Thymus (tissue), 11 donors: ENCODE results near the gene MKRN1. TPM values are rescaled to one million over a fixed set of nuclear protein-coding genes. Genes with fewer than 3 reads are reported as not detected.
"Not testable (repeated sequence)": the region's sequence is repeated elsewhere in the genome, so short reads cannot be mapped to it uniquely, and the experiment has no call there.

Experiments
- DNase-seq, 9 donors: peaks; one replicate each; pipeline ENCODE4 v3.0.0-alpha.2; 2013; ENCODE audit warnings: low spot score in 9 of 9, low read depth in 6 of 9, missing footprints in 1 of 9
- H3K27ac ChIP-seq, 2 donors: one replicate each; pipeline ENCODE4 v1.5.1; 2013; ENCODE audit warnings: control low read depth in 1 of 2, low read depth in 1 of 2, low read length in 1 of 2, mild to moderate bottlenecking in 1 of 2, moderate library complexity in 1 of 2
- H3K27me3 ChIP-seq, 2 donors: one replicate each; pipeline ENCODE4 v1.5.1; 2013; ENCODE audit warnings: low read length in 1 of 2; ENCODE audit not compliant: control insufficient read depth in 2 of 2, insufficient read depth in 1 of 2
- H3K36me3 ChIP-seq, 2 donors: one replicate each; pipeline ENCODE4 v1.5.1; 2013; ENCODE audit warnings: low read length in 1 of 2, mild to moderate bottlenecking in 1 of 2, moderate library complexity in 1 of 2; ENCODE audit not compliant: control insufficient read depth in 2 of 2, insufficient read depth in 2 of 2
- H3K4me1 ChIP-seq, 2 donors: one replicate each; pipeline ENCODE4 v1.5.1; 2013; ENCODE audit warnings: low read length in 2 of 2; ENCODE audit not compliant: control insufficient read depth in 2 of 2, insufficient read depth in 2 of 2
- H3K4me3 ChIP-seq, 2 donors: one replicate each; pipeline ENCODE4 v1.5.1; 2013; ENCODE audit warnings: low read length in 2 of 2, control low read depth in 1 of 2, mild to moderate bottlenecking in 1 of 2
- H3K9me3 ChIP-seq, 2 donors: one replicate each; pipeline ENCODE4 v1.5.1; 2013; ENCODE audit warnings: low read length in 1 of 2, mild to moderate bottlenecking in 1 of 2; ENCODE audit not compliant: control insufficient read depth in 2 of 2, insufficient read depth in 1 of 2
- WGBS: extraction: QIAGEN DNeasy Blood & Tissue Kit; methylation state at CpG from one replicate; pipeline ENCODE4 v1.1.7; 2013; 5-methylcytosine and 5-hydroxymethylcytosine counted together
- polyA plus RNA-seq: library from polyadenylated mRNA; stranded (reverse); fragments of 200-250 nt; gene quantifications from one replicate; pipeline ENCODE4 v1.2.3, GENCODE V29; 2013
- total RNA-seq: library from RNA; stranded (reverse); fragments of 120-200 nt; gene quantifications from one replicate; pipeline ENCODE4 v1.2.4, GENCODE V29; 2013
- donor health status: healthy.

MKRN1 gene
- total and polyA plus RNA-seq, 2 donors = 54.4 to 64.8 TPM

DNA sequence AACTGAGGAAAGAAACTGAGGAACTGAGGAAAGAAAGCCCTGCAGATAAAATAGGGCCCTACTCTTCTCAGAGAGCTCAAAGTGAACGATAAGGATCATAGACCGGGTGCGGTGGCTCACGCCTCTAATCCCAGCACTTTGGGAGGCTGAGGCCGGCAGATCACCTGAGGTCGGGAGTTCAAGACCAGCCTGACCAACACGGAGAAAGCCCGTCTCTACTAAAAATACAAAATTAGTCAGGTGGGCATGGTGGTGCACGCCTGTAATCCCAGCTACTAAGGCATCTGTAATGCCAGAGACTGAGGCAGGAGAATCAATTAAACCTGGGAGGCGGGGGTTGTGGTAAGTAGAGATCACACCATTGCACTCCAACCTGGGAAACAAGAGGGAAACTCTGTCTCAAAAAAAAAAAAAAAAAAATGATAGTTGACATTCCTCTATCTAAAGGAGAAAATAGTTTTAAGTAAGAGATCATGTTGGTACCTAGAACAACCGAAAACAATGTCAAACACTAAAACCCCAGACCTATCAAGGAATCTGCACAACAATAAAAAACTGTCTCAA, 2.5 kb downstream of the MKRN1 start:
- no peak overlapping the region for H3K27ac ChIP-seq
- no peaks in the 10 kb centered on the region for H3K36me3 ChIP-seq
- H3K27me3 ChIP-seq = no peaks in the 10 kb centered on the region
- no peaks in the 10 kb centered on the region for H3K9me3 ChIP-seq
- no peak overlapping the region for H3K4me3 ChIP-seq
- H3K4me1 ChIP-seq = peaks cover 5 to 14% of the 10 kb centered on the region in 2 donors
- DNase-seq = no peak
- 96% methylated on average over 11 of the region's 11 CpGs for WGBS

DNA sequence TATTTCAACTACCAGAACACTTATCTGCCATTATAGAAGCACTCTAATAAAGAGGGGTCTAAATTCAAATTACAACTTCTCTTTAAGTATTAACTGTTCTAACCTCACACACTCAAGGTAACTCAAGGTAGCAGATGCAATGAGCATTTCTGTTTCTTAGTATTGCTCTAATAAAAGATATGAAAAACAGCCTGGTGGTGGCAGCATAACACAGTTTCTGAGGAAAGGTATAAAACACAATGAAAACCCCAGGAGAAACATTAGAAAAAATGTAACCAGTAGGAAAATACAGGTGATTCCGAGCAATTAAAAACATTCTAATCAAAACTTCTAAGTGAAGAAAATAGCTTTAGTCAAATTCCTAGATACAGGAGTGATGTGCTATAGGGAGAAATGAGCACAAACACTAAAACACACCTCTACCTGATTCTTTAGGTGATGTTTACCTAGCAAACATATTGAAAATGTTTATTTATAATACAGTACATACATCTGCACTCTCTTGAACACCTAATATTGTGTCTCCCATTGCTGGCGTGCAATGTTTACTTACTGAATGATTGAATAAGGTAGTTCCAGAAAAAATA, 3.5 kb downstream of the MKRN1 start:
- H3K36me3 ChIP-seq = peaks cover 8 to 9% of the 10 kb centered on the region in 2 donors
- 77% methylated on average over 2 of the region's 2 CpGs for WGBS
- H3K27ac ChIP-seq = no peak overlapping the region
- H3K4me3 ChIP-seq = no peak overlapping the region
- H3K4me1 ChIP-seq = peaks cover 5 to 14% of the 10 kb centered on the region in 2 donors
- DNase-seq = peak in 8 of 9 donors; percentile 29 to 76 (median 38)
- H3K9me3 ChIP-seq = no peaks in the 10 kb centered on the region
- no peaks in the 10 kb centered on the region for H3K27me3 ChIP-seq

DNA sequence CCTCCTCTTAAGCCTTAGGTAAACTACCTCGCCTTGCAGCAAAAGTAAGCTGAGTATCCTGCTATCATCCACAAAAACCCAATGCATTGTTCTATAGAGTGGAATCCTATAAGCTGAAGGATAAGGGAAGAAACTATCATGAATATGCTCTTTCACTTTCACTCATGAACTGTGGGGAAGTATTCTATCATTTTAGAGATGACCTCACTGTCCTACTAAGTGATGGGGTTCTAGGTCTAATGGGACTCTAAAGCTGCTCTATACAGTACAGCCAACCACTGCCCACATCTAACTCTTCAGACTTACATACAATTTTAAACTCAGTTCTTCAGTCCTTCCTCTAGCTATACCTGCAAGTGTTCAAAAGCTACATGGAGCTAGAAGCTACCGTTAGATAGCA, 16.2 kb downstream of the MKRN1 start:
- DNase-seq = no peak
- no peaks in the 10 kb centered on the region for H3K9me3 ChIP-seq
- no peaks in the 10 kb centered on the region for H3K4me1 ChIP-seq
- WGBS = 100% methylated on average over 2 of the region's 2 CpGs
- peaks cover 46 to 58% of the 10 kb centered on the region in 2 donors for H3K36me3 ChIP-seq
- H3K27ac ChIP-seq = no peak overlapping the region
- no peak overlapping the region for H3K4me3 ChIP-seq
- no peaks in the 10 kb centered on the region for H3K27me3 ChIP-seq

DNA sequence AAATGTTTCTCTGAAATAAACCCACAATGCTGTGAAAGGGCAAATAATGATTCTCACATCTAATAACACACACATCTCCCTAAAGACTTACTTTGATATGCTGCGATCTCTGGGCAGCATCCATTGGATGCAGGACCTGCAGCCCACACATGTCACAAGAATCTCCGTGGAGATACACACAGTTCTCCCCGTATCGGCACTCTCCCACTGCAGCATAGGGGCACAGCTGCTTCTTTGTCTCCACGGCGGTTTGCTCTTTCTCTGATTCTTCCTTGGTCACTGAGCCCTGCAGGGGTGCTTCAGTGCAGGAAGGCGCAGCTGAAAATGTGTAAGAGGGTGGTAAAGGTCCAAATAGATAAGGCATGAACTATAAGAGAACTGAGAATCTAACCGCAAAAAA, 20.4 kb downstream of the MKRN1 start:
- Histone ChIP-seq H3K27me3 (no peaks in the 10 kb centered on the region), H3K4me3 (no peak overlapping the region), H3K36me3 (peaks cover 53 to 71% of the 10 kb centered on the region in 2 donors), H3K4me1 (no peaks in the 10 kb centered on the region), H3K9me3 (no peaks in the 10 kb centered on the region), H3K27ac (no peak overlapping the region)
- DNase-seq = no peak
- 99% methylated on average over 8 of the region's 8 CpGs for WGBS

DNA sequence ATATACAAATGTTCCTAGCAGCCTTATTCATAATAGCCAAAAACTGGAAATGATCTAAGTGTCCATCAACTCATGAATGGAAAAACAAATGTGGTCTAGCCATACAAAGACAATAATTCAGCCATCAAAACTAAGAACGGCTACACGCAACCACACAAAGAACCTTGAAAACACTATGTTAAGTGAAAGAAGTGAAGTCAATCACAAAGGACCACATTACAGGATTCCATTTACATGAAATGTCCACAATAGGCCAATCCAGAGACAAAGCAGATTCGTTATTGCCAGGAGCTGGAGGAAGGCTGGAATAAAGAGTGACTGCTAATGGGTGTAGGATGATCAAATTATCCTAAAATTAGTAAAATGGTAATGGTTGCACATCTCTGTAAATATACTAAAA, 21.1 kb downstream of the MKRN1 start:
- Histone ChIP-seq H3K27ac (no peak overlapping the region), H3K27me3 (no peaks in the 10 kb centered on the region), H3K9me3 (no peaks in the 10 kb centered on the region), H3K36me3 (peaks cover 53 to 69% of the 10 kb centered on the region in 2 donors), H3K4me1 (no peaks in the 10 kb centered on the region), H3K4me3 (no peak overlapping the region)
- no peak for DNase-seq
- 97% methylated on average over 3 of the region's 3 CpGs for WGBS

DNA sequence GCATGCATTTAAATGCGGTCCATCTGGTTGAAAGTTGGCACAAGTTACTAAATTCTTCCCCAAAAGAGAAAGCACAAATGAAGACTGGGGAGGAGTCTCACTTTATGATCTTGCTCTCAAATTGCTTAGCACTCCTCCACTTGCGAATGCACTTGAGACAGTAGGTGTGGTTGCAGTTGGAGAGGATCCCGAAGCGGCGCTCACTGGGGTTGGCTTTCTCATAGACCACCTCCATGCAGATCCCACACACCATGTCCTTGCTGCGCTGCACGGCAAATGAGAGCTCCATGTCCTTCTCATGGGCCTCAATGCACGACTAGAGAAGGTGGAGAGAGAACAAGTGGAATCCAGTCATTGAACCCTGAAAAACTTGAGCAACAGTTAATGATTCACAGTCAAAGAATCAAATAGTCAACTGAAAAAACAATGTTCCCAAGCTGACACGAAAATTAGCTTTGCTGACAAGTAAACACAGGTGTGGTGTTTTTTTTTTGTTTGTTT, 22.7 kb downstream of the MKRN1 start:
- Histone ChIP-seq H3K27ac (no peak overlapping the region), H3K9me3 (no peaks in the 10 kb centered on the region), H3K4me3 (no peak overlapping the region), H3K27me3 (no peaks in the 10 kb centered on the region), H3K36me3 (peaks cover 49 to 77% of the 10 kb centered on the region in 2 donors), H3K4me1 (no peaks in the 10 kb centered on the region)
- no peak for DNase-seq
- 98% methylated on average over 9 of the region's 9 CpGs for WGBS

DNA sequence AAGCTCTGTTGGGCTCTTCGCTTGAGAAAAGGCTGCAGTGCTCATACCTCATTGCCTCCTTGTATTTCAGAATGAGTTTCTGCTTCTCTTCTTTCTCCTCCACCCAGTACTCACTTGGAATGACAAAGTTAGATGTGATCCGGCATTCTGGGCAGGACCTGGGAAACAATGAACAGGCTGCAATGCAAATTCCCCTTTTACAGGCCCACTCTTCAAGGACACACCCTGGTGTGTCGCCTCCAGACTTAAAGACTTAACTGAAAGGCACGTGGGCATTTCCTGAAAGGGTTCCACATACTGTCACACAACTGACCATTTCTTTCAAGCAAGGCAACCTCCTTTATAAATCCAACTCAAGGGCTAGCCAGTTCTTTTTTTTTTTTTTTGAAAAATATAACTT, 23.6 kb downstream of the MKRN1 start:
- no peak overlapping the region for H3K27ac ChIP-seq
- H3K36me3 ChIP-seq = peaks cover 44 to 71% of the 10 kb centered on the region in 2 donors
- DNase-seq = no peak
- H3K4me3 ChIP-seq = no peak overlapping the region
- 74% methylated on average over 4 of the region's 4 CpGs for WGBS
- H3K9me3 ChIP-seq = no peaks in the 10 kb centered on the region
- H3K27me3 ChIP-seq = no peaks in the 10 kb centered on the region
- H3K4me1 ChIP-seq = no peaks in the 10 kb centered on the region

DNA sequence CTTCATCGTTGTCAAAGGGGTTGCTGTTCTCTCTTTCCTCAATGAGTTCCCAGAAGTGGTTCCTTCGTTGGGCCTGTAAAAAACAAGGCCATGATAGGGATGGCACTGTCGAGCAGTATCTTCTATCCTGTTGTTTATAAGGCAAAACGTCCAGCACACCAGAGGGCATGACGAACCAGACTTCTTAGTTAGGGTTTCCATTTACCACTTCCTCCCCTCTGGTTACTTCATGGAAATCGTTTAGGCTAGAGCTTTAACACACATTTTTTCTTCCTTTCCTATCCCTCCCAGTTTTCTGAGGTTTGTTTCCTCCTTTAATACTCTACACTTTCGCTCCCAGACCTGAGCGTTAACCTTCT, 24.7 kb downstream of the MKRN1 start:
- no peaks in the 10 kb centered on the region for H3K27me3 ChIP-seq
- no peak overlapping the region for H3K4me3 ChIP-seq
- no peaks in the 10 kb centered on the region for H3K9me3 ChIP-seq
- H3K36me3 ChIP-seq = peaks cover 44 to 67% of the 10 kb centered on the region in 2 donors
- H3K27ac ChIP-seq = no peak overlapping the region
- no peaks in the 10 kb centered on the region for H3K4me1 ChIP-seq
- no peak for DNase-seq
- WGBS = 88% methylated on average over 8 of the region's 8 CpGs

DNA sequence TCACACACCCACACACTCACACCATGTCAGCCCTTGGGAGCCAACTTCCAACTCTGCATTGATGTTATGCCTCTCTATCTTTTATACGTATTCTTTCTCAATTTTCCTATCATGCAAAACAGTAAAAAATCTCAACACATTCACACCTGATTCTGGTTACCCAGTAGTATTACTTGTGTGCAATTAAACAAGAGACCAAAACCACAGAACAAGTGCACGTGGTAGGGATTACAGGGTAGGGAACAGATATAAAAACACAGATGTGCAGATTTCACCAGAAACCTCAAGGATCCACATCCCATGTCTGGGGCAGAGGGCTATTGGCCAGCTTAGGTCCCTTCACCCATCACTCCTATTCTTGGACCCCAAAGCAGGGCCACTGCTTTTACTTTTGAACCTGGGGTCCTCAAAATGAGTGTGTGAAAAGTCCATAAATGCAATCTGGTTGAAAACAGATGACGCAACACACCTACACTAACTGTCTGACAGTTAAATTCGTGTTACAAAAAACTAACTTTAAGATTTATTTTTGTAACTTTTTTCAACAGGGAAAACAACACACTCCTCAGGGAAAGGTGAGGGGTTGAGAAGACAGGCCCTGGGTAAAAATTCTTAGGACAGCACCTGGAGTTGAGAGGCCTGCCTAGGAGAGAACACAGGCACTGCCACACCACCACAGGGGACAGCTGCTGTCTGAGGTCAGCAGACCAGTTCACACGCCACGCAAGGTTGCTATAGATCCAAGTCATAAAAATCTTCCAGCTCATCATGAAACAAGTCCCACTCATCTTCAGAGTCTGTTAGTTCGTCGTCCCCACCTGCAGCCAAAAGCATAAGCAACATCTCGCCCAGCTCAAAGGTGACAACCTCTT, 25.3 kb downstream of the MKRN1 start:
- not testable (repeated sequence) for H3K4me1 ChIP-seq, DNase-seq, H3K9me3 ChIP-seq, H3K27ac ChIP-seq, H3K4me3 ChIP-seq, H3K27me3 ChIP-seq
- peaks cover 43 to 64% of the 10 kb centered on the region in 2 donors for H3K36me3 ChIP-seq
- 91% methylated on average over 9 of the region's 9 CpGs for WGBS
